Esophagus muscularis mucosa (tissue), 4 donors: ENCODE data around the gene SLC15A1. TPM values are rescaled to one million over a fixed set of nuclear protein-coding genes. Genes with fewer than 3 reads are reported as not detected.

ENCODE experiments used
- DNase-seq: peaks from one replicate; pipeline ENCODE4 v3.0.0-alpha.2; 2017; ENCODE audit errors: extremely low spot score
- H3K27ac ChIP-seq, 4 donors: fragments of 200-600 bp; sonication (generic); replicated peaks in 1 of 4; 1 replicate in 3 of 4; 2 replicates in 1 of 4; pipeline ENCODE4 v1.5.1; 2016 to 2019; ENCODE audit warnings: mild to moderate bottlenecking in 1 of 4
- H3K27me3 ChIP-seq, 4 donors: fragments of 200-600 bp; sonication (generic); one replicate each; pipeline versions ENCODE4 v1.5.1 to v1.6.0; 2016 to 2019
- H3K36me3 ChIP-seq, 4 donors: fragments of 200-600 bp; sonication (generic); one replicate each; pipeline ENCODE4 v1.5.1; 2016 to 2019
- H3K4me1 ChIP-seq, 4 donors: fragments of 200-600 bp; sonication (generic); one replicate each; pipeline ENCODE4 v1.5.1; 2016 to 2019
- H3K4me3 ChIP-seq, 4 donors: fragments of 200-600 bp; sonication (generic); 1 replicate in 2 of 4; 2 replicates in 2 of 4; pipeline ENCODE4 v1.5.1; 2016 to 2019; ENCODE audit warnings: mild to moderate bottlenecking in 4 of 4, moderate library complexity in 1 of 4
- H3K9me3 ChIP-seq, 4 donors: fragments of 200-600 bp; sonication (generic); 1 replicate in 3 of 4; 2 replicates in 1 of 4; pipeline ENCODE4 v1.5.1; 2016 to 2019
- EP300 ChIP-seq: sonication (generic); formaldehyde crosslinking; IDR thresholded peaks from one replicate; pipeline ENCODE4 v1.6.1; 2017; ENCODE audit warnings: antibody characterized with exemption
- POLR2A ChIP-seq: fragments of 450-650 bp; IDR thresholded peaks from one replicate; pipeline ENCODE4 v1.6.1; 2017; ENCODE audit warnings: antibody characterized with exemption, moderate library complexity, mild to moderate bottlenecking, low read depth
- POLR2AphosphoS5 ChIP-seq, 2 donors: sonication (generic); formaldehyde crosslinking; IDR thresholded peaks; one replicate each; pipeline ENCODE4 v1.6.1; 2017; ENCODE audit warnings: antibody characterized with exemption in 2 of 2
- WGBS: methylation state at CpG from one replicate; pipeline ENCODE4 v1.1.5; 2018; 5-methylcytosine and 5-hydroxymethylcytosine counted together
- intact Hi-C: fragments of 100-400 bp; cut with DNase I; formaldehyde crosslinking; loops from one replicate; pipeline ENCODE4 v1.15.1; 2023
- total RNA-seq, 4 donors: library from RNA; depleted of rRNA; stranded (reverse); fragments of >200 nt; gene quantifications; one replicate each; pipeline versions ENCODE4 v1.1.0 to v1.2.1, GENCODE V29; 2016
- TF ChIP-seq, protein P1 (sequence below), 3 experiments: fragments of 200-600 bp in 2 of 3; fragments of 450-650 bp in 1 of 3; sonication (generic) in 2 of 3; IDR thresholded peaks; one replicate each; pipeline ENCODE4 v1.5.1; 2017 to 2019; ENCODE audit warnings: antibody characterized with exemption in 3 of 3, mild to moderate bottlenecking in 2 of 3, moderate library complexity in 1 of 3

Gene SLC15A1
- total RNA-seq, 4 donors from 2014 or later: not detected

DNA sequence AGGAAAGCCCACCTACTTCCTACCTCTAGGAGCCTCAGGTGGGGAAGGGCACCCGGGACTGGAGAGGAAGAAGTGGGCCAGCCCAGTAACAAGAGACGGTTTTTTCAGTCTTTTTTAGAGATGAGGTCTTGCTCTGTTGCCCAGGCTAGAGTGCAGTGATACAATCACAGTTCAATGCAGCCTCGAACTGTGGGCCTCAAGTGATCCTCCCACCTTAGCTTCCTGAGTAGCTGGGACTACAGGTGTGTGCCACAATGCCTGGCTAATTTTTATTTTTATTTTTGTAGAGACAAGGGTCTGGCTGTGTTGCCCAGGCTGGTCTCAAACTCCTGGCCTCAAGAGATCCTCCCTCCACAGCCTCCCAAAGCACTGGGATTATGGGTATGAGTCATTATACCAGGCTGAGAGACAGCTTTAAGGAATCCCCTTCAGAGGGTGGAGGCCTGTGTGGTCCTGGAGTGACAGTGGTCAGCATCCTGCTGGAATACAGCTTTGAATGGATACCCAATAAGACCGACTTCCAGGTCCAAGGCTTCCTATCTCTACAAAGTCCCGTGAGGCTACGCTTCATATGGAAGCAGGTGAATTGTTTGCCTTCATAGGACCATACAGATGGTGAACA is 63.0 kb downstream of the SLC15A1 start:
- TF ChIP-seq POLR2AphosphoS5 (IDR thresholded peaks at IDR 0.05): no peak
- TF ChIP-seq POLR2A: no peak
- no peak for TF ChIP-seq EP300
- TF ChIP-seq, protein P1, sequence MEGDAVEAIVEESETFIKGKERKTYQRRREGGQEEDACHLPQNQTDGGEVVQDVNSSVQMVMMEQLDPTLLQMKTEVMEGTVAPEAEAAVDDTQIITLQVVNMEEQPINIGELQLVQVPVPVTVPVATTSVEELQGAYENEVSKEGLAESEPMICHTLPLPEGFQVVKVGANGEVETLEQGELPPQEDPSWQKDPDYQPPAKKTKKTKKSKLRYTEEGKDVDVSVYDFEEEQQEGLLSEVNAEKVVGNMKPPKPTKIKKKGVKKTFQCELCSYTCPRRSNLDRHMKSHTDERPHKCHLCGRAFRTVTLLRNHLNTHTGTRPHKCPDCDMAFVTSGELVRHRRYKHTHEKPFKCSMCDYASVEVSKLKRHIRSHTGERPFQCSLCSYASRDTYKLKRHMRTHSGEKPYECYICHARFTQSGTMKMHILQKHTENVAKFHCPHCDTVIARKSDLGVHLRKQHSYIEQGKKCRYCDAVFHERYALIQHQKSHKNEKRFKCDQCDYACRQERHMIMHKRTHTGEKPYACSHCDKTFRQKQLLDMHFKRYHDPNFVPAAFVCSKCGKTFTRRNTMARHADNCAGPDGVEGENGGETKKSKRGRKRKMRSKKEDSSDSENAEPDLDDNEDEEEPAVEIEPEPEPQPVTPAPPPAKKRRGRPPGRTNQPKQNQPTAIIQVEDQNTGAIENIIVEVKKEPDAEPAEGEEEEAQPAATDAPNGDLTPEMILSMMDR (IDR thresholded peaks at IDR 0.05): no peak
- WGBS: 92% methylated on average over 6 of the region's 6 CpGs
- DNase-seq: no peak
- H3K27ac ChIP-seq: no peak overlapping the region
- no peaks in the 10 kb centered on the region for H3K4me1 ChIP-seq
- H3K9me3 ChIP-seq: no peaks in the 10 kb centered on the region
- H3K4me3 ChIP-seq: no peak overlapping the region
- H3K36me3 ChIP-seq: no peaks in the 10 kb centered on the region
- no peaks in the 10 kb centered on the region for H3K27me3 ChIP-seq
- intact Hi-C loops: no loop called here

DNA sequence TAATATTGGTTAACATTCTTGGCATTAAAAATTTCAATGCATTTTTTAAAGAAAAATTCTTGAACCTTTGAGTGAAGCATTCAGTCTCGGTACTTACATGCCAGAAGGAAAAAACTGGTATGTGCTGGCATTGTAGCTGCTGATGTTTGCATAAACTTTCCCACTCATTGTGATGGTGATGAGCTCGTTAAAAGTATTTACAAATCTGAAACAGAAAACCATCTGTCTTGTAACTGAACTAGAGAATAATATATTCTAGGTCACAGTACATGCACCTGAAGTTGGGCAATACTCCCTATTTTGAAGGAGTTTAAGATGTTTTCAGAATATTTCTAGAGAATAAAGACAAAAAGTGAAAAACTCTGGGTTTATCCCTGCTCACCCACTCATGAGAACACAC is 64.1 kb downstream of the SLC15A1 start:
- intact Hi-C loops: no loop called here
- TF ChIP-seq POLR2A: no peak
- no peak for TF ChIP-seq POLR2AphosphoS5 (IDR thresholded peaks at IDR 0.05)
- no peak for TF ChIP-seq EP300
- TF ChIP-seq, protein P1 (IDR thresholded peaks at IDR 0.05): no peak
- Histone ChIP-seq H3K9me3 (no peaks in the 10 kb centered on the region), H3K4me3 (no peak overlapping the region), H3K36me3 (no peaks in the 10 kb centered on the region), H3K4me1 (no peaks in the 10 kb centered on the region), H3K27me3 (no peaks in the 10 kb centered on the region), H3K27ac (no peak overlapping the region)
- 66% methylated on average over 2 of the region's 2 CpGs for WGBS
- no peak for DNase-seq

- Histone ChIP-seq H3K27ac (no peak overlapping the region), H3K4me1 (no peaks in the 10 kb centered on the region), H3K36me3 (no peaks in the 10 kb centered on the region), H3K4me3 (no peak overlapping the region), H3K9me3 (no peaks in the 10 kb centered on the region), H3K27me3 (no peaks in the 10 kb centered on the region)
- WGBS: 84% methylated on average over 5 of the region's 5 CpGs
- DNase-seq: no peak
- intact Hi-C loops: no loop called here
- TF ChIP-seq, protein P1 (IDR thresholded peaks at IDR 0.05): no peak
- TF ChIP-seq POLR2A (no peak), POLR2AphosphoS5 (IDR thresholded peaks at IDR 0.05) (no peak), EP300 (no peak)
Measured at GRCh38 chr13:98687319-98687718, 65.2 kb downstream of the SLC15A1 start.

- no peaks in the 10 kb centered on the region for H3K27me3 ChIP-seq
- WGBS: 90% methylated on average over 9 of the region's 9 CpGs
- H3K4me3 ChIP-seq: no peak overlapping the region
- H3K4me1 ChIP-seq: no peaks in the 10 kb centered on the region
- H3K9me3 ChIP-seq: no peaks in the 10 kb centered on the region
- TF ChIP-seq, protein P1 (IDR thresholded peaks at IDR 0.05): no peak
- TF ChIP-seq POLR2AphosphoS5 (IDR thresholded peaks at IDR 0.05) (no peak), EP300 (no peak), POLR2A (no peak)
- no peak overlapping the region for H3K27ac ChIP-seq
- no peak for DNase-seq
- H3K36me3 ChIP-seq: no peaks in the 10 kb centered on the region
- intact Hi-C loops: no loop called here
Measured at GRCh38 chr13:98686270-98686669, 66.2 kb downstream of the SLC15A1 start.

DNA sequence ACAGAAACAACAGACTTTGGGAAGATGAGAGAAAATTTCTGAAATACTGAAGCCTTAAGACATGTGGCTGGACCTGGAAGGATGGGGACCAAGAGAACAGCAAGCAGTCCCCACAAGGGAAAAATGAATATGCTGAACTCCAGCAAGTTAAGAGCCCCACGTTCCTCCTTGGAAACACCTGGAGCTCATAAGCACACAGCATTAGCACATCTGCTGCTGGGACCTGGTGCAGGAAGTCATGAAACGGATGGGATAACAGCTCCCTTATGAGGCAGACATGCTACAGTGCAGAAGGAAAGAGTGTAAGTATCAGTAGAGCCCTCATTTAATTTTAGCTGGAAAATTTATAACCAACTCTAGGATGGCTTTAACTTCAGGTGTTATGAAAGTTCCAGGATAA is 67.3 kb downstream of the SLC15A1 start:
- TF ChIP-seq POLR2AphosphoS5 (IDR thresholded peaks at IDR 0.05): no peak
- TF ChIP-seq EP300: no peak
- TF ChIP-seq, protein P1 (IDR thresholded peaks at IDR 0.05): no peak
- no peak for TF ChIP-seq POLR2A
- DNase-seq: no peak
- WGBS: 57% methylated on average over 2 of the region's 2 CpGs
- no peak overlapping the region for H3K27ac ChIP-seq
- H3K36me3 ChIP-seq: no peaks in the 10 kb centered on the region
- no peaks in the 10 kb centered on the region for H3K4me1 ChIP-seq
- intact Hi-C loops: no loop called here
- H3K27me3 ChIP-seq: no peaks in the 10 kb centered on the region
- H3K9me3 ChIP-seq: no peaks in the 10 kb centered on the region
- no peak overlapping the region for H3K4me3 ChIP-seq
